ENCODE data around the gene RCAN3. TPM values are rescaled to one million over a fixed set of nuclear protein-coding genes. Genes with fewer than 3 reads are reported as not detected.
A peak's percentile ranks its signal among the peaks of the same experiment; 100 is the strongest.

Gene RCAN3
- total and polyA plus RNA-seq, 2 of the 13 experiments (the other 11 are each of a cell fraction or from before 2014, with no cell fraction given): 12.2 to 13.3 TPM

DNA sequence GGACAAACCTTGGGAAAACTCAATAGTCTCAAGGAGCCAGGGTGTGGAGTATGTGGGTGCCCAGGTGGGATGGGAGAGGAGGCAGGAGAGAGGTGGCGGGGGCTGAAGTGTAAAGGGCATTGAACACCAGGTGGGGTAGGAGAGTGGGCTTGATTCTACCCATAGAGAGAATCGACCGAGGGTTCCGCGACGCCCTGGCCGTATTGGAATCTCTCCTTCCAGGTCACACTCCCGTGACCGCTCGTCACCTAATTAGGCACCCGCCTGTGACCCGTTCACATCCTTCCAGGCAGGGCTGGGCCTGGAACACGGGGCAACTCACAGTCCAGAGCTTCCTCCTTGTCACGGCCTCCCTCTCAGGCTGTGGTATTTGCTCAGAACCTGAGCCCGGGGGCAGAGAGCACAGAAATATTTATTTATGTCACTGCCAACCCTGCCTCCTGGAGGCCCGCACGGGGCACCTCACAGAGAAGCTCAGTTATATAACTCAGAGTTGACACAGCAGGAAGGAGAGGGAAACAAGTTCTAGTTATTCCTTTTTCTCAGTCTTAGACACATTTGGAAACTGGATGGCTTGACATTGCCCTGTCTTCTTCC, 65.3 kb downstream of the RCAN3 start (continued):
- TF ChIP-seq, protein P1, sequence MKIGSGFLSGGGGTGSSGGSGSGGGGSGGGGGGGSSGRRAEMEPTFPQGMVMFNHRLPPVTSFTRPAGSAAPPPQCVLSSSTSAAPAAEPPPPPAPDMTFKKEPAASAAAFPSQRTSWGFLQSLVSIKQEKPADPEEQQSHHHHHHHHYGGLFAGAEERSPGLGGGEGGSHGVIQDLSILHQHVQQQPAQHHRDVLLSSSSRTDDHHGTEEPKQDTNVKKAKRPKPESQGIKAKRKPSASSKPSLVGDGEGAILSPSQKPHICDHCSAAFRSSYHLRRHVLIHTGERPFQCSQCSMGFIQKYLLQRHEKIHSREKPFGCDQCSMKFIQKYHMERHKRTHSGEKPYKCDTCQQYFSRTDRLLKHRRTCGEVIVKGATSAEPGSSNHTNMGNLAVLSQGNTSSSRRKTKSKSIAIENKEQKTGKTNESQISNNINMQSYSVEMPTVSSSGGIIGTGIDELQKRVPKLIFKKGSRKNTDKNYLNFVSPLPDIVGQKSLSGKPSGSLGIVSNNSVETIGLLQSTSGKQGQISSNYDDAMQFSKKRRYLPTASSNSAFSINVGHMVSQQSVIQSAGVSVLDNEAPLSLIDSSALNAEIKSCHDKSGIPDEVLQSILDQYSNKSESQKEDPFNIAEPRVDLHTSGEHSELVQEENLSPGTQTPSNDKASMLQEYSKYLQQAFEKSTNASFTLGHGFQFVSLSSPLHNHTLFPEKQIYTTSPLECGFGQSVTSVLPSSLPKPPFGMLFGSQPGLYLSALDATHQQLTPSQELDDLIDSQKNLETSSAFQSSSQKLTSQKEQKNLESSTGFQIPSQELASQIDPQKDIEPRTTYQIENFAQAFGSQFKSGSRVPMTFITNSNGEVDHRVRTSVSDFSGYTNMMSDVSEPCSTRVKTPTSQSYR (CRISPR knock-in tag; IDR thresholded peaks at IDR 0.05; ENCODE audit: borderline replicate concordance): peak; percentile 35; the same call in 1 of the 2 replicates
- TF ChIP-seq, protein P2, sequence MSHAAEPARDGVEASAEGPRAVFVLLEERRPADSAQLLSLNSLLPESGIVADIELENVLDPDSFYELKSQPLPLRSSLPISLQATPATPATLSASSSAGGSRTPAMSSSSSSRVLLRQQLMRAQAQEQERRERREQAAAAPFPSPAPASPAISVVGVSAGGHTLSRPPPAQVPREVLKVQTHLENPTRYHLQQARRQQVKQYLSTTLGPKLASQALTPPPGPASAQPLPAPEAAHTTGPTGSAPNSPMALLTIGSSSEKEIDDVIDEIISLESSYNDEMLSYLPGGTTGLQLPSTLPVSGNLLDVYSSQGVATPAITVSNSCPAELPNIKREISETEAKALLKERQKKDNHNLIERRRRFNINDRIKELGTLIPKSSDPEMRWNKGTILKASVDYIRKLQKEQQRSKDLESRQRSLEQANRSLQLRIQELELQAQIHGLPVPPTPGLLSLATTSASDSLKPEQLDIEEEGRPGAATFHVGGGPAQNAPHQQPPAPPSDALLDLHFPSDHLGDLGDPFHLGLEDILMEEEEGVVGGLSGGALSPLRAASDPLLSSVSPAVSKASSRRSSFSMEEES (CRISPR knock-in tag; IDR thresholded peaks at IDR 0.05): peak; percentile 77
- TF ChIP-seq ATRX (CRISPR knock-in tag; IDR thresholded peaks at IDR 0.05; ENCODE audit: borderline replicate concordance) (no peak), SPEN (CRISPR knock-in tag; IDR thresholded peaks at IDR 0.05; ENCODE audit: low read depth) (peak; percentile 54), ZNF431 (CRISPR knock-in tag; IDR thresholded peaks at IDR 0.05; ENCODE audit: borderline replicate concordance, low read depth) (no peak), ZNF777 (CRISPR knock-in tag; IDR thresholded peaks at IDR 0.05) (no peak), KLF15 (CRISPR knock-in tag; IDR thresholded peaks at IDR 0.05; ENCODE audit: borderline replicate concordance) (no peak), CHD4 (IDR thresholded peaks at IDR 0.05; ENCODE audit: borderline replicate concordance, low read length) (0 out of 2 replicates have a peak, but pooled peaks have one; percentile 12), RARG (CRISPR knock-in tag; IDR thresholded peaks at IDR 0.05; ENCODE audit: low read depth) (no peak), TGIF2 (CRISPR knock-in tag; IDR thresholded peaks at IDR 0.05) (no peak), SALL2 (CRISPR knock-in tag; IDR thresholded peaks at IDR 0.05) (peak; percentile 28; the same call in 1 of the 2 replicates)
- TF ChIP-seq, protein P3, sequence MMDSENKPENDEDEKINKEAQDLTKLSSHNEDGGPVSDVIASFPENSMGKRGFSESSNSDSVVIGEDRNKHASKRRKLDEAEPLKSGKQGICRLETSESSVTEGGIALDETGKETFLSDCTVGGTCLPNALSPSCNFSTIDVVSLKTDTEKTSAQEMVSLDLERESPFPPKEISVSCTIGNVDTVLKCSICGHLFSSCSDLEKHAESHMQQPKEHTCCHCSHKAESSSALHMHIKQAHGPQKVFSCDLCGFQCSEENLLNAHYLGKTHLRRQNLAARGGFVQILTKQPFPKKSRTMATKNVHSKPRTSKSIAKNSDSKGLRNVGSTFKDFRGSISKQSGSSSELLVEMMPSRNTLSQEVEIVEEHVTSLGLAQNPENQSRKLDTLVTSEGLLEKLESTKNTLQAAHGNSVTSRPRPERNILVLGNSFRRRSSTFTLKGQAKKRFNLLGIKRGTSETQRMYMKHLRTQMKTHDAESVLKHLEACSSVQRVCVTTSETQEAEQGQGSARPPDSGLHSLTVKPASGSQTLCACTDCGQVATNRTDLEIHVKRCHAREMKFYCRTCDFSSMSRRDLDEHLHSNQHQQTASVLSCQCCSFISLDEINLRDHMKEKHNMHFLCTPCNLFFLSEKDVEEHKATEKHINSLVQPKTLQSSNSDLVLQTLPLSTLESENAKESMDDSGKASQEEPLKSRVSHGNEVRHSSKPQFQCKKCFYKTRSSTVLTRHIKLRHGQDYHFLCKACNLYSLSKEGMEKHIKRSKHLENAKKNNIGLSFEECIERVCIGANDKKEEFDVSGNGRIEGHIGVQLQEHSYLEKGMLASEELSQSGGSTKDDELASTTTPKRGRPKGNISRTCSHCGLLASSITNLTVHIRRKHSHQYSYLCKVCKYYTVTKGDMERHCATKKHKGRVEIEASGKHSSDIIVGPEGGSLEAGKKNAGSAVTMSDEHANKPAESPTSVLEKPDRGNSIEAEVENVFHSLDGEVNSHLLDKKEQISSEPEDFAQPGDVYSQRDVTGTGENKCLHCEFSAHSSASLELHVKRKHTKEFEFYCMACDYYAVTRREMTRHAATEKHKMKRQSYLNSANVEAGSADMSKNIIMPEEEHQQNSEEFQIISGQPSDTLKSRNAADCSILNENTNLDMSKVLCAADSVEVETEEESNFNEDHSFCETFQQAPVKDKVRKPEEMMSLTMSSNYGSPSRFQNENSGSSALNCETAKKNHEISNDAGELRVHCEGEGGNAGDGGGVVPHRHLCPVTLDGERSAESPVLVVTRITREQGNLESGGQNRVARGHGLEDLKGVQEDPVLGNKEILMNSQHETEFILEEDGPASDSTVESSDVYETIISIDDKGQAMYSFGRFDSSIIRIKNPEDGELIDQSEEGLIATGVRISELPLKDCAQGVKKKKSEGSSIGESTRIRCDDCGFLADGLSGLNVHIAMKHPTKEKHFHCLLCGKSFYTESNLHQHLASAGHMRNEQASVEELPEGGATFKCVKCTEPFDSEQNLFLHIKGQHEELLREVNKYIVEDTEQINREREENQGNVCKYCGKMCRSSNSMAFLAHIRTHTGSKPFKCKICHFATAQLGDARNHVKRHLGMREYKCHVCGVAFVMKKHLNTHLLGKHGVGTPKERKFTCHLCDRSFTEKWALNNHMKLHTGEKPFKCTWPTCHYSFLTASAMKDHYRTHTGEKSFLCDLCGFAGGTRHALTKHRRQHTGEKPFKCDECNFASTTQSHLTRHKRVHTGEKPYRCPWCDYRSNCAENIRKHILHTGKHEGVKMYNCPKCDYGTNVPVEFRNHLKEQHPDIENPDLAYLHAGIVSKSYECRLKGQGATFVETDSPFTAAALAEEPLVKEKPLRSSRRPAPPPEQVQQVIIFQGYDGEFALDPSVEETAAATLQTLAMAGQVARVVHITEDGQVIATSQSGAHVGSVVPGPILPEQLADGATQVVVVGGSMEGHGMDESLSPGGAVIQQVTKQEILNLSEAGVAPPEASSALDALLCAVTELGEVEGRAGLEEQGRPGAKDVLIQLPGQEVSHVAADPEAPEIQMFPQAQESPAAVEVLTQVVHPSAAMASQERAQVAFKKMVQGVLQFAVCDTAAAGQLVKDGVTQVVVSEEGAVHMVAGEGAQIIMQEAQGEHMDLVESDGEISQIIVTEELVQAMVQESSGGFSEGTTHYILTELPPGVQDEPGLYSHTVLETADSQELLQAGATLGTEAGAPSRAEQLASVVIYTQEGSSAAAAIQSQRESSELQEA (CRISPR knock-in tag; IDR thresholded peaks at IDR 0.05; ENCODE audit: not compliant biosample characterization): peak; percentile 73
- TF ChIP-seq, protein P4, sequence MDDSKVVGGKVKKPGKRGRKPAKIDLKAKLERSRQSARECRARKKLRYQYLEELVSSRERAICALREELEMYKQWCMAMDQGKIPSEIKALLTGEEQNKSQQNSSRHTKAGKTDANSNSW (CRISPR knock-in tag; IDR thresholded peaks at IDR 0.05; ENCODE audit: borderline replicate concordance): no peak
- TF ChIP-seq, protein P5, sequence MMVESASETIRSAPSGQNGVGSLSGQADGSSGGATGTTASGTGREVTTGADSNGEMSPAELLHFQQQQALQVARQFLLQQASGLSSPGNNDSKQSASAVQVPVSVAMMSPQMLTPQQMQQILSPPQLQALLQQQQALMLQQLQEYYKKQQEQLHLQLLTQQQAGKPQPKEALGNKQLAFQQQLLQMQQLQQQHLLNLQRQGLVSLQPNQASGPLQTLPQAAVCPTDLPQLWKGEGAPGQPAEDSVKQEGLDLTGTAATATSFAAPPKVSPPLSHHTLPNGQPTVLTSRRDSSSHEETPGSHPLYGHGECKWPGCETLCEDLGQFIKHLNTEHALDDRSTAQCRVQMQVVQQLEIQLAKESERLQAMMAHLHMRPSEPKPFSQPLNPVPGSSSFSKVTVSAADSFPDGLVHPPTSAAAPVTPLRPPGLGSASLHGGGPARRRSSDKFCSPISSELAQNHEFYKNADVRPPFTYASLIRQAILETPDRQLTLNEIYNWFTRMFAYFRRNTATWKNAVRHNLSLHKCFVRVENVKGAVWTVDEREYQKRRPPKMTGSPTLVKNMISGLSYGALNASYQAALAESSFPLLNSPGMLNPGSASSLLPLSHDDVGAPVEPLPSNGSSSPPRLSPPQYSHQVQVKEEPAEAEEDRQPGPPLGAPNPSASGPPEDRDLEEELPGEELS (CRISPR knock-in tag; IDR thresholded peaks at IDR 0.05): peak; percentile 94

Measured in HepG2 (cell line).